ENCODE data around the gene VGLL4. TPM values are rescaled to one million over a fixed set of nuclear protein-coding genes. Genes with fewer than 3 reads are reported as not detected.
"Not testable (repeated sequence)": the region's sequence is repeated elsewhere in the genome, so short reads cannot be mapped to it uniquely, and the experiment has no call there.

VGLL4 gene
- total RNA-seq = 68.1 and 86.9 TPM in 2 replicates

- DNase-seq (ENCODE audit: extremely low read depth, low read depth, low spot score) = no peak
Observed at GRCh38 chr3:11643605-11644087, at the start of gene VGLL4. Gene VGLL4 (minus strand): TSS chr3:11643915. CDS start chr3:11643518, 397 bp downstream.

- no peak for DNase-seq (ENCODE audit: extremely low read depth, low read depth, low spot score)
Observed at GRCh38 chr3:11692532-11692813, 48.8 kb upstream of the VGLL4 start.

- DNase-seq (ENCODE audit: extremely low read depth, low read depth, low spot score) = no peak
Observed at GRCh38 chr3:11691767-11692531, 48.2 kb upstream of the VGLL4 start.

GRCh38 chr3:11690863-11691766 is 47.4 kb upstream of the VGLL4 start:
- no peak for DNase-seq (ENCODE audit: extremely low read depth, low read depth, low spot score)

GRCh38 chr3:11689749-11690148 is 46.0 kb upstream of the VGLL4 start:
- no peak for DNase-seq (ENCODE audit: extremely low read depth, low read depth, low spot score)

- DNase-seq (ENCODE audit: extremely low read depth, low read depth, low spot score) = not testable (repeated sequence)
Observed at GRCh38 chr3:11684980-11685379, 41.3 kb upstream of the VGLL4 start.

GRCh38 chr3:11680509-11680908 is 36.8 kb upstream of the VGLL4 start:
- no peak for DNase-seq (ENCODE audit: extremely low read depth, low read depth, low spot score)

GRCh38 chr3:11679964-11680363 is 36.2 kb upstream of the VGLL4 start:
- no peak for DNase-seq (ENCODE audit: extremely low read depth, low read depth, low spot score)

GRCh38 chr3:11672363-11672762 is 28.6 kb upstream of the VGLL4 start:
- no peak for DNase-seq (ENCODE audit: extremely low read depth, low read depth, low spot score)

GRCh38 chr3:11671648-11672100 is 28.0 kb upstream of the VGLL4 start:
- DNase-seq (ENCODE audit: extremely low read depth, low read depth, low spot score) = no peak

GRCh38 chr3:11668243-11669235 is 24.8 kb upstream of the VGLL4 start:
- no peak for DNase-seq (ENCODE audit: extremely low read depth, low read depth, low spot score)

GRCh38 chr3:11665331-11665730 is 21.6 kb upstream of the VGLL4 start:
- DNase-seq (ENCODE audit: extremely low read depth, low read depth, low spot score) = no peak

- no peak for DNase-seq (ENCODE audit: extremely low read depth, low read depth, low spot score)
Observed at GRCh38 chr3:11662392-11662990, 18.8 kb upstream of the VGLL4 start.

- no peak for DNase-seq (ENCODE audit: extremely low read depth, low read depth, low spot score)
Observed at GRCh38 chr3:11661827-11662226, 18.1 kb upstream of the VGLL4 start.

- DNase-seq (ENCODE audit: extremely low read depth, low read depth, low spot score) = no peak
Observed at GRCh38 chr3:11661052-11661656, 17.4 kb upstream of the VGLL4 start.

- DNase-seq (ENCODE audit: extremely low read depth, low read depth, low spot score) = no peak
Observed at GRCh38 chr3:11660242-11660641, 16.5 kb upstream of the VGLL4 start.

GRCh38 chr3:11658180-11658579 is 14.5 kb upstream of the VGLL4 start:
- DNase-seq (ENCODE audit: extremely low read depth, low read depth, low spot score) = no peak

- DNase-seq (ENCODE audit: extremely low read depth, low read depth, low spot score) = no peak
Observed at GRCh38 chr3:11655196-11655928, 11.6 kb upstream of the VGLL4 start.

GRCh38 chr3:11654166-11654565 is 10.5 kb upstream of the VGLL4 start:
- DNase-seq (ENCODE audit: extremely low read depth, low read depth, low spot score) = no peak
